Muscle of back (tissue), 11 donors: Measurements from ENCODE around the gene SLC4A4. TPM values are rescaled to one million over a fixed set of nuclear protein-coding genes. Genes with fewer than 3 reads are reported as not detected.
"Not testable (repeated sequence)": the region's sequence is repeated elsewhere in the genome, so short reads cannot be mapped to it uniquely, and the experiment has no call there.

ENCODE experiments used
- DNase-seq, 3 donors: peaks; one replicate each; pipeline versions ENCODE4 v3.0.0 to v3.0.0-alpha.2; 2013
- polyA plus RNA-seq, 10 donors: library from polyadenylated mRNA; unstranded; fragments of 120-200 nt; gene quantifications; one replicate each; pipeline ENCODE4 v1.2.1, GENCODE V29; 2013; ENCODE audit not compliant: insufficient read length in 10 of 10

SLC4A4 gene
- polyA plus RNA-seq, 10 donors, result 8.3 to 15.3 (median 11.1) TPM

GRCh38 chr4:71408961-71409360 lies 70.1 kb downstream of the SLC4A4 start:
- not testable (repeated sequence) for DNase-seq

- DNase-seq, result peak in 1 of 3 donors; percentile 54
Measured at GRCh38 chr4:71411981-71412380, 73.2 kb downstream of the SLC4A4 start.

DNA sequence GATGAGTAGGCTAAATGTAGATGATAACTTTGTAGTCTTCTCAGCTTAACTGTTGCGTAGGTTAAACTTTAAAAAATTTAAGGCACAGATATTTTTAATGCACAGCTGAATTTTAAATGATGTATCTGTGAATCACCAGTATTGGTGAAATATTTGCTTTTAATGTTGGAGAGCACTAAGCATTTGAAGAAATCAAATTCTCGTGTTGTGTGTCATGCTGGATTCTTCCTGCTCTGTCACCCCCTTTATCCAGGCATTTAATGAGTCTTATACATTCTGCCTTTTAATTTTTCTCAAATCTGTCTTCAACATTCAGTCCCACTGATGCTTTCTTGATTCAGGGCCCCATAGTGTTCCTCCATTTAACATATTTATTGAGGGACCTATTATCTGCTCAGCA lies 76.7 kb downstream of the SLC4A4 start:
- DNase-seq, result no peak

GRCh38 chr4:71417150-71417549 lies 78.3 kb downstream of the SLC4A4 start:
- no peak for DNase-seq

- DNase-seq, result no peak
Measured at GRCh38 chr4:71426381-71427042, 87.7 kb downstream of the SLC4A4 start.

DNA sequence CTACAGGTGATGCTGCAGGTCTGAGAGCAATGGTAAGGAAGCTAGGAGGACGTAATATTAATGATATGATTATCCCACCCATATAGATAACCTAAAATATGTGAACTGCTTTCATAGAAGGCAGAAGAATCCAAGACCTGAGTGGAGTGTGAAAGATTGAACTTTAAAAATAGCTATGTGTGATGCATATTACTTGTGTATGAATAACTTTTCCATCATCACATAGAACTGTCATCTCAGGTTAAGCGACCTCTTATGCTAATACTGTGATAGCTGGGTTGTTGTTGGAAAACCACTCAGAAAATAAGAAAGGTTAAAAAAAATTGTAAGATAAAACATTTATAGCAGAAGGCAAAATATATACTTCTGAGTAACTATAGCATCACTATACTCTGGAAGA lies 90.3 kb downstream of the SLC4A4 start:
- no peak for DNase-seq

DNA sequence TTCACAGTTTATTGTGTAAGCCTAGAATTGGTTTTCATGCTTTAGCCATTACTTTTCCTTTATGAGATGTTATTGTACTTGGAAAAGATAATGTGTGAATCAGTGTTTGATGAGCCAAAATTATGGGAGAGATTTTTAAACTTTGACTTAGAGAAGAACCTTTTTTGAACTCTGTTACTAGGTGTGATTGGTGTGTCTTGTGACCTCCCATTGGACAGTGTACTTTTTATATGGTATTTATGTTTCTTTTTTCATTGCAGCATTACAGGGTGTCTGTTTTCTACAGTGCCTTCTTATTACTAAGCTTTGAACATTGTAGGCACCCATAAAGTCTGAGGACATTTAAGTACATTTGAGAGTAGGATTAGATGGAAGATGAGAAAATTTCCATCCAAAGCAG lies 91.1 kb downstream of the SLC4A4 start:
- DNase-seq, result no peak

DNA sequence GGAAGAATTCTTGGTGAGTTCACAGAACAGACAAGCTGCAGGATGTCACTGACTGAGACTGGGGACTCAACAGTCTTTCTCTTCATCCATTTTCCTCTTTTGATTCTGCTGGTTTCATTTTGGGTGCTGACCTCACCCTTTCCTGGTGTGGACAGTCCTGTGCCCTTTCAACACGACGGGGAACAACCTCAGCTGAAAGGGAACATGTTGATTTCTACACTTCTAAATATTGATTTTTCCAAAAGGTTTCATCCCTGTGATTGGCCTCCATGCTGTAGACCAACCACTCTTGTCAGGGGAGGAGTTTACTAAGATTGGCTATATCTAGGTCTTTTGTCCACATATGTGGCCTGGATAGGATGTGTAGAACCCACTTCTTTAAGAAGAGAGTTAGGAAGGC lies 91.8 kb downstream of the SLC4A4 start:
- DNase-seq, result no peak

DNA sequence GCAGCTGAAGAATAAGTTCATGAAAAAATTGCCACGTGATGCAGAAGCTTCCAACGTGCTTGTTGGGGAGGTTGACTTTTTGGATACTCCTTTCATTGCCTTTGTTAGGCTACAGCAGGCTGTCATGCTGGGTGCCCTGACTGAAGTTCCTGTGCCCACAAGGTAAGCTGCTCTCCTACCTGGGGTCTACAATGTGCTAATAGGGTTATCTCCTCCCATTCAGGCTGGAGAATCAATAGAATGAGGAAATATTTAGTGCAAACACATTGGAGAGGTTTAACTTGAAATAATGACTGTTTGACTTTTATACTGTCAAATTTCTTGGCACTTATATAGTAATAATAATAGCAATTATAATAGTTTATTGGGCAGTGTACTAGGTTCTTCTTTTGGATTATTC lies 101.8 kb downstream of the SLC4A4 start:
- DNase-seq, result no peak

DNA sequence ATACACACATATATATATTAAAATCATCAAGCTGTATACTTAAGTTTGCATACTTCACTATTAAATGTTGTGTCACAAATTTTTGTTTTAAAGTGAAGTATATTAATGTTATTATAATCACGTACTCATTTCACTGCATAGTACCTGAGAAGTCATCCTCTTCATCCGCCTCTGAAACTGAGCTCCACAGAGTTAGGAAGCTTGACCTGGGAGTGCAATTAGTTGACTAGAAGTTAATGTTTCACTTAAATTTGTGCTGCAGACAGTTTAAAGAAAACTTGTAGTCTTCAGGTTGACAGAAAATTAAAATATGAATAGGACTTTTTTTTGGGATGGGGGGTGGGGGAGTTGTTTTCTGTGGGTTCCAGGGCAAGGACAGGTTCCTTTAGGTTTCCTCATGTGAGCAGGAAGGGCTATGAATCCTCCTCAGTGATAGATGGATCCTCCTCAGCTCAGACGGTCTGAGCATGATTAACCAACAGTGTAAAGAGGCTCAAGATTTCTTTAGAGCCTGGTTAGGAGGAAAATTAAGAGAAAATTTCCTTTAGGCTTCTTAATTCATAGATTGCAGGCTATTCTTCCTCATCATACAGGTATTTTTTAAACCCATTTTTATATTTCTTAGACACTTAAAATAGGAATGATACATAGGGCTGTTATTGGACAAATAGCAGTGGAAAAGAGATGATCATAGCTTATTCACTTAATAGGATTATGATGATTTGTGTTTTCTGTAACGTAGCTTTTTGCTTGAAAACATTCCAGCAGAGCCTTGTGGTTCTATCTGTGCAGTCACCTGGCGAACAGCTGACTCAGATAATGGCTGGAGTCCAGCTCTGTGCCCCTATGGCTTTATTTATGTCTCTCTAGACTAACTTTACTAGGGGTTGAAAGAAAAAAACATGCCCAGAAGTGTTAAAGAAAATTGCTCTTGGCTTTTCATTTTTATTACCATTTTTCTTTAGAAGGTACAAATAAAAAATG lies 102.7 kb downstream of the SLC4A4 start:
- DNase-seq, result peak in 2 of 3 donors; percentile 7 to 30

GRCh38 chr4:71442336-71442735 lies 103.5 kb downstream of the SLC4A4 start:
- DNase-seq, result no peak

DNA sequence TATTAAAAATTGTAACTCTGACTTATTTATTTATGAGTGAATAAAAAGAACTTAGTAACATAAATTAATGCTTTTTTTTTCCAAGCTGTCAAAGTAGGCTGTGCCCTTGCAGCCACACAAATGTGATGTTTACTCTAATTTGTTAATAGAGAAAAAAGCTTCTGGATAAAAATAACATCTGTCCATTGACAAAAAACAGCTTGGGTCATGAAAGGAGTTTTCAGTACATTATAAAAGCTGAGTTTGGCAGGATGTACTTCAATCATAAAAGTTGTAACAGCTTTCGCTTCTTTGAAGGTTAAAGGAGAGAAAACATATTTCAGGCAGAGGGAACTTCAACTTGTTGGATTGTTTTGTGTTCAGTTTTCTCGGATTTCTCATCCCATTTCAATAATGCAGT lies 105.6 kb downstream of the SLC4A4 start:
- no peak for DNase-seq

GRCh38 chr4:71445811-71446210 lies 107.0 kb downstream of the SLC4A4 start:
- DNase-seq, result no peak

DNA sequence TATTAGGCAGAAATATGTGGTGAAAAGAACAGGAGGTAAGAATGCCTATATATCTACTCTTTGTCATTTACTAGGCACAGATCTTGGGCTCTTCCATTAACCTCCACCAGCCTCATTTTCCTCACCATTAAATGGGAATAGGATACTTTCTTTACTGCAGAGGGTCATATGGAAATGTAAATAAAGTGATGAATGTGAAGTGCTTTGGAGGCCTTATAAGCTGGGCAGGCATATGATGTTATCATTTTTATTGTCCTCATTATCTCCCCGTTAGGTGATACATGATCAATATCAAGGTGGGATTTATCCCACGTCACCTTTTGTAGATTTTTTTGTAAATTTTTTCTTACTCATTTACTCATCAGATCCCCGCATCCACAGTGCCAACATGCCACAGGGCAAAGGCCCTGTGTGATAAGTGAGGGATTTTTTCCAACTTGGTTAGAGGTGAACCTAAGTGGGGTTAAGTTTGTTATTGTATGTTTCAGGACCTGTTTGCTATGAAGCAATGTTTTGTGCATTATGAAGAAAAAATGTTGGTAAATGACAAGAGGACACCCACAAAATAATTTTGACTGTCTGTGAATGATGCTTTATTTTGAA lies 107.8 kb downstream of the SLC4A4 start:
- no peak for DNase-seq

- DNase-seq, result no peak
Measured at GRCh38 chr4:71449040-71449439, 110.2 kb downstream of the SLC4A4 start.

- DNase-seq, result no peak
Measured at GRCh38 chr4:71449878-71450277, 111.1 kb downstream of the SLC4A4 start.

DNA sequence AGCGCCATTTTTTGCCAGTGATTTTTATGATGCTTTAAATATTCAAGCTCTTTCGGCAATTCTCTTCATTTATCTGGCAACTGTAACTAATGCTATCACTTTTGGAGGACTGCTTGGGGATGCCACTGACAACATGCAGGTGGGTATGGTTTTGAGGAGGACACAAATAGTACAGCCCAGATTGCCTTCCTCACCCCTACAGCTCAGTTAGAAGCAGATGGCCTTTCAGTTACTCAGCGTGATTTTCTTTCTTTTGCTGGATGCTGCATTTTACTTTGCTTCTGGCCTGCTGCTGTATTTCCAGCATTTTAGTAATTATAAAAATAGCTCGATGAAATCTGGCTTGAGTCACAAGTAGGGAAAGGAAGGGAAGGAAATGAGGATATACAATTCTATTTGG lies 114.7 kb downstream of the SLC4A4 start:
- no peak for DNase-seq

DNA sequence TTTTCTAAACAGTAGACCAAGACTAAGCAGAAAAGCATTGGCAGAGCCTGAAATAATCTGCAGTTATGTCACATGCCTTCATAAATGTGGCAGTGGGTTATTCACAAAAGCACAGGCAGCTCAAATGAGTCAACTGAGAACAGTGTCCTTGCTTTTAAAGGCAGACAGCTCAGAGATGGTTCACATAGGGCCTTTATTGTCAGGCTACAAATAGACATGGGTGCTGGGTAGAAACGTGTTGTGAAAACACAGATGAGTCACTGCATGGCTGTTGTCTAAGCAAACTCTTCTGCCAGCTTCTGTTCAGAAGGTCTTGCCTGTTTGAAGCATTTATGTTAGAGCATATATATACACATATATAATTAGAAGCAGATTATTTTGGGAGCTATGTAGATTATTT lies 118.0 kb downstream of the SLC4A4 start:
- DNase-seq, result peak in 1 of 3 donors; percentile 53

- DNase-seq, result no peak
Measured at GRCh38 chr4:71460371-71460770, 121.6 kb downstream of the SLC4A4 start.

GRCh38 chr4:71461422-71461821 lies 122.6 kb downstream of the SLC4A4 start:
- DNase-seq, result no peak

GRCh38 chr4:71466775-71467174 lies 128.0 kb downstream of the SLC4A4 start:
- DNase-seq, result no peak

DNA sequence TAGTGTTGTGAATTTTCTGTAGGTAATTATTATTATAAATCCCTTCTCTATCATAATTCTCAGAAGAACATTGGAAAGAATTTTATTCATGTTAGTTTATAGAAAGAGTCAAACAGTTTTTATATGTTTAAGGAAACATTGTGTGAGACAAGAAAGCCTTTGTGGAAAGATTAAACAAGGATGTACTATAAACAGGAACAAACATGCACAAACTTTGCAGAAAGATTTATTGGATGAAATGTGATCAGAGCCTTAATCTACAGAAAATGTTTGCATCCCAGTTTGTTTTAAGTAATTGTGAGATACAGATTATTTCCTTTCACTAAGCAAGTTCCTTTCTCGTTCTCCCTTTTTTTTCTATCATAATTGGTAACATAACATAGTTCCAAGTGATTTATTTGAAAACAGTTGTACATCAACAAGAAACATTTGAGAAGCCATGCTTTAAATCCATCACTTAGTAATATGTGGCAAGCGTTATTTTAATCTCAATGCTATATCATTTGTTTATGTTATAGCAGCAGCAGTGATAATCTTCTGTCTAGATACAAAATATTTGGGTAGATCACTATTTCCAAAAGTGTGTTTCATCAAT lies 129.4 kb downstream of the SLC4A4 start:
- no peak for DNase-seq
